ENCODE measurements around the gene CEP112.
A peak's percentile ranks its signal among the peaks of the same experiment; 100 is the strongest.
"Not testable (repeated sequence)": the region's sequence is repeated elsewhere in the genome, so short reads cannot be mapped to it uniquely, and the experiment has no call there.

CEP112 gene

GRCh38 chr17:65712383-65713267 is 479.3 kb downstream of the CEP112 start:
- no peak for DNase-seq

DNA sequence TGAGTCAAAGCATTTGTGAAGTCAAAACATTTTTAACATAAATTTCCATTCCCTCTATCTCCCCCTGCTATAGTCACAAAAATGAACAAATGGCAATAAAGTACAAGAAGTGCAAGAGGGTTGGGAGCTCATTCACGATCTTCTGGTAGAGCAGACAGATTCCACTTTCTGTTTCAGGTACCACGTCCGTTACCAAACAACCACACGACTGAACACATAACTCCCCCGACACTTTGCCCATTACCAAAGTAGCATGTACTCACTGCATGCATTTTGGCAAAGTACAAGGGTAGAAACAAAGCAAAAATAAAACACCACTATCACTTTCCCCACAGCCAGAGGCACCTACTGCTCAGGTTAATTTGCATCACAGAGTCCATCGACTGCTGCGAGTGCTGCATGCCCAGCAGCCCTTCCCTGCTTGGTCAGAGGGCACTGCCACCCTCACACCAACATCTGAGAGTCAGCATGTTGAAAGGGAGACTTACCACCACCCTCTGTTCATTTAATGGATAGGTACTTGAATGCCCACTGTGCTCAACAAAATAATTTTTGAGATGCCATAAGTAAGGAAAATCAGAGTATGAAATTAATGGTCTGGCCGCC is 480.2 kb downstream of the CEP112 start:
- no peak for DNase-seq

- no peak for DNase-seq
Measured at GRCh38 chr17:65707780-65708179, 484.2 kb downstream of the CEP112 start.

- no peak for DNase-seq
Measured at GRCh38 chr17:65704731-65705130, 487.2 kb downstream of the CEP112 start.

- DNase-seq = no peak
Measured at GRCh38 chr17:65703891-65704290, 488.0 kb downstream of the CEP112 start.

GRCh38 chr17:65699459-65699858 is 492.5 kb downstream of the CEP112 start:
- no peak for DNase-seq

GRCh38 chr17:65698381-65699061 is 493.4 kb downstream of the CEP112 start:
- DNase-seq = no peak

DNA sequence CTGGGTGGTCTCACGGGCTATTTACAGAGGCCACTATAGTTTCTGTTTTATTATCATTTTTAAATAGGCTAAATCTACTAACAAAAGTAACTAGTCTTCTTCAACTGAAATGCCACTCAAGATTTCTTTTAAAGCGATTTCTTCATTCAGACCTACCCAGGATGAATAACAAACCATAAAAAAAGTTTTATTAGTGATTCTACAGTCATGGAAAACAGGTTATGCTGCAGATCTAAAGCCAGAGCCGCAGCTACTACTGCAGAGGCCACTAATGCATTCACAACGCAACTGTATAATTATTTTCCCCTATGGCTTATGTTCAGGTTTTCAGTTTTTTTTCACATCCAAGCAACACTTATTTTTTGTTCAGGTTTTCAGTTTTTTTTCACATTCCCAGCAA is 494.3 kb downstream of the CEP112 start:
- DNase-seq = peak; percentile 67

GRCh38 chr17:65696739-65697394 is 495.1 kb downstream of the CEP112 start:
- DNase-seq = peak; percentile 71

- no peak for DNase-seq
Measured at GRCh38 chr17:65694601-65695000, 497.3 kb downstream of the CEP112 start.

DNA sequence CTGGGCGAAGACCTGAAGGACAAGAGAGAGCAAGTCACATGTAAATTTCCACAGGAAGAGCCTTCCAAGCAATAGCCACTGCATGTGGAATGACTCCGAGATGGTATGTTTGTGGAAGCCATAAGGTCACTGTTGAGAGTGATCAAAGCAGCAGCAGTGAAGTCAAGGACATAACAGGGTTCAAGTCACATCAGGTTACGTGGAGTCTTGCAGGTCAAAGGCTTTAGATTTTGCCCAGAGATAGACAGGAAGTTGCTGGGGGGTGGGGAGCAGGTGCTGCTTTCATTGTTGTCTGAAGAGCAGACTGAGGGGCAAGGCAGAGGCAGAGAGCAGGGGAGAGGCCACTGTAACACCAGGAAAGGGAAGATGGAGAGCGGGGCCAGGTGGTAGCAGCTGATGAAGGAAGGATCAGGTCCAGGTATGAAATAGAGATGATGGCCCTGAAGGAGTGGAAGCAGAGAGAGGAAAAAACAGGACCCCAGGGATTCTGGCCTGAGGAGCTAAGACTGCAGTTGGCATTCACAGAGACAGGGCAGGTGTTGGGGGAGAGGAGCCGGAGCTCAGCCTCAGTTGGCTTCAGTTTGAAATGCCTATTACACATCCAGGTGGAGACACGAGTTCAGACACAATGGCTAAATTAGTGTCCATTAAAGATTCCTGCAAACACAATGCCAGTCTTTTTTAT is 501.2 kb downstream of the CEP112 start:
- DNase-seq = peak; percentile 51

- no peak for DNase-seq
Measured at GRCh38 chr17:65688307-65688706, 503.6 kb downstream of the CEP112 start.

DNA sequence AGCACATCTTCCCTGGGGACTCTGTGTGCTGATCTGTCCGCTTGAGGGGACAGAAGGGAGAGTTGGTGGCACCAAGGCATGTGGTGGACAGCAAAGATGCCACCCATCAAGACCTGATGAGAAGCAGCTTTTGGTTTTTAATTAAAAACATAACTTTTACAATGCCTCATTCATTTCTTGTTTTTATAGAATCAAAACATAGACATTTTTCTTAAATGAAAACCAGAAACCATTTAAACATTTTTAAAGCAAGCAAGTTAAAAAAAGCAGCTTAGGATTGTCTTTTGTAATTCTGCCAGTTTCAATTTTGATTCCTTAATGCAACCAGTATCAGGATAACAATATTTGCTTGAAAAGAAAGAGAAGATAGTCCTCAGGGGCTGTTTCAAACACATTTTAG is 506.8 kb downstream of the CEP112 start:
- no peak for DNase-seq

DNA sequence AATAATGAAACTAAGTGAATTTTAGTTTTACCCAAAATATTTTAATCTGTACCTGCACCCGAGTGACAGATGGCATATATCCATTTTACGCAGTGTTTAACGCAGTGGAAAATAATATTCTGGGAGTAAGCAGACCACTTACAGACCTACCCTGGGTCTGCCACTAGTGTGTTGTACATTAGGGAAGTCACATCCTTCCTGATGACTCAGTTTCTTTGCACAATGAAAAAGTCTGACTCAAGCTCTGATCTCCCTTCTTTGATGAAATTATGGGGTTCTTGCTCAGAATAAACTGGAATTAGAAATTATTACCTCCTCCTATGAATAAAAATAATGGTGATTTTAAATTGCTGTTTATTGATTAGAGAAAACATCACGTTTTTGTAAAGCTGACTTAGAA is 507.3 kb downstream of the CEP112 start:
- DNase-seq = no peak

DNA sequence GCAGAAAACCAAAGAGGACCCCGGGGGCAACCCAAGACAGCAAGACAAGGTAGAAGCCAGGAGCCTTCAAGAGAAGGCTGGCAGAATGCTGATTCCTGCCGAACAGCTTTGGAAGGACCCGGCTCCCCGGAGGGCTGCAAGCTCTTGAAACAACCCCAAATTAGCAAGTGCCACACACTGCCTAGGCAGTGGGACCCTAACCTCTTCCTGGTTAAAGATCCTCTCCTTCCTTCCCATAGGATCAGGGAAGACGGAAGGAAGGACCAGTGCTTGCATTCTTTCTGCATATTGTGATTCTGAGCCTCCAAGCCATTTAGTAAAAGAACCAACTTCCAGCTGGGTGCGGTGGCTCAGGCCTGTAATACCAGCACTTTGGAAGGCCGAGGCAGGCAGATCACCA is 508.5 kb downstream of the CEP112 start:
- no peak for DNase-seq

GRCh38 chr17:65681763-65682162 is 510.2 kb downstream of the CEP112 start:
- DNase-seq = not testable (repeated sequence)

DNA sequence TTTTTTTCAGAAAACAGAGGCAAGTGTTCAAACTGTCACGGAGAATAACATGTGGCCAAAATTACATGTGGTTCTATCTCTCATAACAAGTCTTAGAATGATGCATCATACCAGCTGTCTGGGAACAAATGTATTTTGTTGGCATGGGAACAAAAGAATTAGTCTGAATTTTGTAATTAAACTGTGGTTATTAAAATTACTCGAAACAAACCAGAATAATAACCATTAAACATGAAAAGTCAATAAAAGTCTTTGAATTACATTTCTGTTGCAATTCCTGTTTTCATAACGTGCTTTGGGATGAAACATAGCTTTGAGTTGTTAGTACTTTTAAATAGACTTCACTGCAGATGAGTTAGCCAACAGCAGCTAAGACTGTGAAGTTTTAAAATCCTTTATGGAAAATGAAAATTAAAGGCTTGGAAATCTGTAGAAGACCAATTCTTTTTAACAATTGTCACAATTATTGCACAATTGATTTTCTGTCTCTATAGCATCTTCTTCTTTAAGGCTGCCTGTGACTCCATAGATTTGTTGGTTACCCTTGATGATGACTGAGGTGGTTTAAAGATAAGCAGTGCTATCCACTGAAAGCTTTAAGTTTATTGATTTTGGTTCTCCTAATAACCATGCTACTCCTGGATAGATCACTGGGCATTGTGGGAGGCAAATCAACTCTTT is 512.6 kb downstream of the CEP112 start:
- DNase-seq = no peak

GRCh38 chr17:65678546-65678945 is 513.4 kb downstream of the CEP112 start:
- DNase-seq = no peak

GRCh38 chr17:65677932-65678331 is 514.0 kb downstream of the CEP112 start:
- no peak for DNase-seq

DNA sequence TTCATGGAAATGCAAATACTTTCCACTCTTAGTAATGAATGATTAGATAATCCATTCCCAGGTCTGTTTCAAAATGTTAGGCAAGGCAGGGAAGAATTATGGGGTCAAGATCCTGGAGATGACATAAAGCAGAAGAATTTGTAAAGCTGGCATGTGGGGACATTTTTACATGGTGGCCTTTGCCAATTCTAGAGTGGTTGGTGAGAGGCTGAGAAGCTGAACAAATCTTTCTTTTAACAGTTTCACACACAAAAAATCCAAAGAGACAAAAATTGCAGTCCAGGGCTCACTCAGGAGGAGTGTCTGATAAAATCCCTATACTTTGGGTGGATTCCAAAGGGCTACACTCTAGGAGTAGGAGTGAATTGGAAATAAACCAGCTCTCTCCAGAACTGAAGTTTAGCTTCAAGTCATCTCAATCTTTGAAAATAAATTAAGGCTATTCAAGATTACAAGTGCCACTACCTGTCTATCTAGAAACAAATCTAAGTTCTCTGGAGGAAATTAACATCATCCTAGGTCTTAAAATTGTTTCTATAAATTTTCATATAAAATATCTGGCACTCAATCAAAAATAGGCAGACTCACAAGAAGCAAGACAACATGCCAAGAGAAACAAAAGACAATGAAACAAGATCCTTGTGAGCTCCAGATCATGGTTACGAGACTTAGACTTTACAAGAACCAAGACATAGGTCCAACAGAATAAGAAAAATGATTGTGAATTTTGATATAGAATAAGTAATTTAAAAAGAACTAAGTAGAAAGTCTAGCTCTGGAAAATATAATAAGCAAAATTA is 517.5 kb downstream of the CEP112 start:
- DNase-seq = no peak

GRCh38 chr17:65670667-65671371 is 521.1 kb downstream of the CEP112 start:
- peak; percentile 30 for DNase-seq

All from NCI-H748 treated with DMSO at 0.1 percent for 48 hours (cell line).